Tibial artery (tissue), 4 donors: ENCODE results near the gene ZNF622.

Experiments used
- DNase-seq, 2 donors: peaks; one replicate each; pipeline ENCODE4 v3.0.0-alpha.2; 2019
- H3K27ac ChIP-seq, 2 donors: fragments of 200-600 bp; sonication (generic) in 1 of 2; 1 replicate in 1 of 2; 2 replicates in 1 of 2; pipeline ENCODE4 v1.5.1; 2018 to 2019; ENCODE audit warnings: mild to moderate bottlenecking in 1 of 2
- H3K27me3 ChIP-seq, 2 donors: fragments of 200-600 bp; sonication (generic) in 1 of 2; one replicate each; pipeline versions ENCODE4 v1.5.1 to v1.6.0; 2016 to 2019
- H3K36me3 ChIP-seq, 3 donors: fragments of 200-600 bp; sonication (generic) in 2 of 3; one replicate each; pipeline ENCODE4 v1.5.1; 2016 to 2019; ENCODE audit warnings: mild to moderate bottlenecking in 2 of 3
- H3K4me1 ChIP-seq, 4 donors: fragments of 200-600 bp; sonication (generic) in 2 of 4; 1 replicate in 3 of 4; 2 replicates in 1 of 4; pipeline ENCODE4 v1.5.1; 2016 to 2019
- H3K4me3 ChIP-seq, 2 donors: fragments of 200-600 bp; sonication (generic) in 1 of 2; 1 replicate in 1 of 2; 2 replicates in 1 of 2; pipeline ENCODE4 v1.5.1; 2018 to 2019; ENCODE audit warnings: mild to moderate bottlenecking in 2 of 2
- H3K9me3 ChIP-seq, 3 donors: fragments of 200-600 bp; sonication (generic) in 1 of 3; one replicate each; pipeline ENCODE4 v1.5.1; 2016 to 2019
- CTCF ChIP-seq, 2 experiments: fragments of 200-600 bp in 1 of 2; fragments of 450-650 bp in 1 of 2; IDR thresholded peaks; one replicate each; pipeline ENCODE4 v1.5.1; 2017 to 2019; ENCODE audit warnings: antibody characterized with exemption in 2 of 2, mild to moderate bottlenecking in 1 of 2, moderate library complexity in 1 of 2
- intact Hi-C: fragments of 100-400 bp; cut with DNase I; formaldehyde crosslinking; loops from one replicate; pipeline ENCODE4 v1.15.0; 2023; ENCODE audit warnings: low total_unique reads

ZNF622 gene

GRCh38 chr5:16430349-16431089, 35.1 kb downstream of the ZNF622 start:
- H3K4me3 ChIP-seq, result no peak overlapping the region
- no peak for DNase-seq
- no peaks in the 10 kb centered on the region for H3K9me3 ChIP-seq
- peaks cover 0 to 8% of the 10 kb centered on the region in 2 donors for H3K27me3 ChIP-seq
- intact Hi-C loops, result no loop called here
- no peaks in the 10 kb centered on the region for H3K36me3 ChIP-seq
- H3K27ac ChIP-seq, result no peak overlapping the region
- H3K4me1 ChIP-seq, result no peaks in the 10 kb centered on the region
- no peak for TF ChIP-seq CTCF (IDR thresholded peaks at IDR 0.05)

GRCh38 chr5:16428359-16428758, 37.2 kb downstream of the ZNF622 start:
- intact Hi-C loops, result no loop called here
- no peak for TF ChIP-seq CTCF (IDR thresholded peaks at IDR 0.05)
- no peaks in the 10 kb centered on the region for H3K4me1 ChIP-seq
- no peaks in the 10 kb centered on the region for H3K9me3 ChIP-seq
- peaks cover 0 to 8% of the 10 kb centered on the region in 2 donors for H3K27me3 ChIP-seq
- H3K27ac ChIP-seq, result no peak overlapping the region
- H3K4me3 ChIP-seq, result no peak overlapping the region
- no peak for DNase-seq
- H3K36me3 ChIP-seq, result no peaks in the 10 kb centered on the region

- intact Hi-C loops, result no loop called here
- Histone ChIP-seq H3K27ac (no peak overlapping the region), H3K9me3 (no peaks in the 10 kb centered on the region), H3K36me3 (no peaks in the 10 kb centered on the region), H3K4me1 (no peaks in the 10 kb centered on the region), H3K27me3 (peaks cover 0 to 8% of the 10 kb centered on the region in 2 donors), H3K4me3 (no peak overlapping the region)
- no peak for TF ChIP-seq CTCF (IDR thresholded peaks at IDR 0.05)
- no peak for DNase-seq
Measured at GRCh38 chr5:16427587-16427986, 38.0 kb downstream of the ZNF622 start.

GRCh38 chr5:16418471-16418922, 47.1 kb downstream of the ZNF622 start:
- intact Hi-C loops, result no loop called here
- no peaks in the 10 kb centered on the region for H3K9me3 ChIP-seq
- no peaks in the 10 kb centered on the region for H3K4me1 ChIP-seq
- H3K36me3 ChIP-seq, result no peaks in the 10 kb centered on the region
- no peak for TF ChIP-seq CTCF (IDR thresholded peaks at IDR 0.05)
- no peak overlapping the region for H3K4me3 ChIP-seq
- no peak for DNase-seq
- H3K27me3 ChIP-seq, result no peaks in the 10 kb centered on the region
- no peak overlapping the region for H3K27ac ChIP-seq

- intact Hi-C loops, result no loop called here
- TF ChIP-seq CTCF (IDR thresholded peaks at IDR 0.05), result no peak
- Histone ChIP-seq H3K9me3 (no peaks in the 10 kb centered on the region), H3K27me3 (no peaks in the 10 kb centered on the region), H3K4me1 (no peaks in the 10 kb centered on the region), H3K27ac (no peak overlapping the region), H3K36me3 (no peaks in the 10 kb centered on the region), H3K4me3 (no peak overlapping the region)
- no peak for DNase-seq
Measured at GRCh38 chr5:16417398-16418074, 48.1 kb downstream of the ZNF622 start.
